Panc1 (cell line): ENCODE data around the gene APOBEC3G.
"Not testable (repeated sequence)": the region's sequence is repeated elsewhere in the genome, so short reads cannot be mapped to it uniquely, and the experiment has no call there.

Source experiments
- CTCF ChIP-seq: fragments of 450-650 bp; IDR thresholded peaks from 2 replicates; pipeline ENCODE4 v1.5.1; 2017; ENCODE audit warnings: mild to moderate bottlenecking
- POLR2AphosphoS5 ChIP-seq: IDR thresholded peaks from 2 replicates; pipeline ENCODE4 v1.6.1; 2012; ENCODE audit warnings: mild to moderate bottlenecking, low read depth, low read length, moderate library complexity
- REST ChIP-seq, 2 experiments: IDR thresholded peaks; 2 replicates each; pipeline ENCODE4 v1.6.1; 2011 to 2012; ENCODE audit warnings: low read depth in 2 of 2, control low read depth in 1 of 2, low read length in 1 of 2, mild to moderate bottlenecking in 1 of 2, moderate library complexity in 1 of 2; ENCODE audit not compliant: insufficient read depth in 1 of 2
- SIN3A ChIP-seq: IDR thresholded peaks from 2 replicates; pipeline ENCODE4 v1.6.1; 2012; ENCODE audit warnings: low read depth, mild to moderate bottlenecking, low read length, moderate library complexity, borderline replicate concordance; ENCODE audit not compliant: insufficient read depth
- TCF7L2 ChIP-seq: IDR thresholded peaks from 2 replicates; pipeline ENCODE4 v1.6.1; 2011; ENCODE audit warnings: mild to moderate bottlenecking, low read depth, low read length, inconsistent platforms

GRCh38 chr22:39040155-39040537 lies 36.9 kb upstream of the APOBEC3G start:
- TF ChIP-seq CTCF; POLR2AphosphoS5; REST (IDR thresholded peaks at IDR 0.05; ENCODE audit: insufficient read depth in 1 of 2, low read depth in 2 of 2, low read length in 1 of 2); SIN3A; TCF7L2: not testable (repeated sequence)
